MM.1S (cell line): ENCODE measurements around the gene COA4.

Experiments
- EZH2 ChIP-seq: fragments of 300-600 bp; sonication (generic); optimal IDR thresholded peaks from 2 replicates; pipeline ENCODE3; 2017; ENCODE audit warnings: low read depth, mild to moderate bottlenecking, antibody characterized with exemption, low read length, mixed read lengths
- EZH2phosphoT487 ChIP-seq: fragments of 300-600 bp; sonication (generic); IDR thresholded peaks from 2 replicates; pipeline ENCODE4 v1.6.1; 2018; ENCODE audit warnings: antibody characterized with exemption, low read length
- TF ChIP-seq, protein P1 (sequence below): fragments of 300-600 bp; sonication (generic); IDR thresholded peaks from 2 replicates; pipeline ENCODE4 v1.5.1; 2016; ENCODE audit warnings: antibody characterized with exemption, low read length, mixed read lengths

DNA sequence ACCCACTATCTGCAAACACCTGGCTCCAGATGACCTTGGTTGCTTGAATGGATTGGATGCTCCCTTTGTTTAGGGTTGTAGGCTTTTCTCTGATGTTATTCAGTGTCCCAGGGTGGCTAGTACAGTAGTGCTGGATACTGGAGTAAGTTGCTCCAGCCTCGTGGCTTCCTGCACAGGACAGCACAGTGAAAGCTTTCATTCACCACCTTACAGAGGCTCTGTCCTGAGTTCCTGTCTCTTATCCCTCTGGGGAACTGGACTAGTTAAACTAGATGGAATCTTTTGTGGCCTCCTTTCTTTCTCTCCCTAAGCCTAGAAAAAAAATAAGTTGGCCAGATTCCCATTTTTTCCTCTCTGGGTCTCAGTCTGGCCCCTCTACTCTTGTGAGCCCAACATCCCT lies 46.4 kb downstream of the COA4 start:
- TF ChIP-seq, protein P1, sequence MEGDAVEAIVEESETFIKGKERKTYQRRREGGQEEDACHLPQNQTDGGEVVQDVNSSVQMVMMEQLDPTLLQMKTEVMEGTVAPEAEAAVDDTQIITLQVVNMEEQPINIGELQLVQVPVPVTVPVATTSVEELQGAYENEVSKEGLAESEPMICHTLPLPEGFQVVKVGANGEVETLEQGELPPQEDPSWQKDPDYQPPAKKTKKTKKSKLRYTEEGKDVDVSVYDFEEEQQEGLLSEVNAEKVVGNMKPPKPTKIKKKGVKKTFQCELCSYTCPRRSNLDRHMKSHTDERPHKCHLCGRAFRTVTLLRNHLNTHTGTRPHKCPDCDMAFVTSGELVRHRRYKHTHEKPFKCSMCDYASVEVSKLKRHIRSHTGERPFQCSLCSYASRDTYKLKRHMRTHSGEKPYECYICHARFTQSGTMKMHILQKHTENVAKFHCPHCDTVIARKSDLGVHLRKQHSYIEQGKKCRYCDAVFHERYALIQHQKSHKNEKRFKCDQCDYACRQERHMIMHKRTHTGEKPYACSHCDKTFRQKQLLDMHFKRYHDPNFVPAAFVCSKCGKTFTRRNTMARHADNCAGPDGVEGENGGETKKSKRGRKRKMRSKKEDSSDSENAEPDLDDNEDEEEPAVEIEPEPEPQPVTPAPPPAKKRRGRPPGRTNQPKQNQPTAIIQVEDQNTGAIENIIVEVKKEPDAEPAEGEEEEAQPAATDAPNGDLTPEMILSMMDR, result no peak
- TF ChIP-seq EZH2phosphoT487 (no peak), EZH2 (no peak)
